ENCODE results near the gene DUSP10. TPM values are rescaled to one million over a fixed set of nuclear protein-coding genes. Genes with fewer than 3 reads are reported as not detected.

DUSP10 gene
- total and polyA plus RNA-seq, 2 of the 13 experiments (the other 11 are each of a cell fraction or from before 2014, with no cell fraction given), result 2.1 to 4.4 TPM

DNA sequence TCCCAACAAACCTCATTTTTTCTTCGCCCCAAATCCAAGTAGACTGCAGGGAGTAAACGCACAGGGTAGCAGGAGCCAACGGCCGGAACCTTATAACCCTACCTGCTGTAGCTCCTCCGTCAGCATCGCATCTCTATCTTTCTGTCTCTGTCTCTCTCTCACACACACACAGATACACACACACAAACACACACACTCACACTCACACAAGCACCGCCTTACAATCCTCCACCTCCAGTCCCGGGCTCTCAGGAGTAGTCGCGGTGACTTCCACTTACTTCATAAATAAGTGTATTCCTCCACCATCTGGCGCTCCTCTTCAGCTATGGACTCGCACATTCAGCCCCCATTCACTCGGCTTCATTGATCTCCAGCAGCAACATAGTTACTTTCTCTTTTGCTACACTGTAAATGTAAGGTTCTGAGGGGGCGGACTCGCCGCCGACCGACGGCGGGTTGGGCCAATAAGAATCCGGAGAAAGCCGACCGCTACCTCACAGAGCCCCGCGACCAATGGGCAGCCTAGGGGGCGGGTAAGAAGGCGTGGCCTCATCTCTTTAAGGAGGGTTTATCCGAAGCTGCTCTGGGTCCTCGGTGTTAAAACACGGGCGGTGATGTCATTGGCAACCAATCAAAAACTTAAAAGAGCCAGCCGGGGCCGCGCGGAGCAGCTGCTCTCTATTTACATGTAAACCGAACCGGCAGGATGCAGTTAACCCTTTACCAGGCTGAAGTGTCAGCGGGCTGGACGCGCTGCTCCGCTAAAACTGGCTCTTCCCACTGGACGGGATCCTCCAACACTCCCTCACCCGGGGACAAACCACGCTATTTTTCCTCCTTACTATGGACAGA is at the start of gene DUSP10 (continued):
- TF ChIP-seq HMGXB3 (CRISPR knock-in tag; IDR thresholded peaks at IDR 0.05; ENCODE audit: borderline replicate concordance) (no peak), ZNF232 (CRISPR knock-in tag; IDR thresholded peaks at IDR 0.05; ENCODE audit: borderline replicate concordance) (no peak), DPF2 (CRISPR knock-in tag; IDR thresholded peaks at IDR 0.05; ENCODE audit: borderline replicate concordance, low read depth) (no peak), E2F5 (CRISPR knock-in tag; conservative IDR thresholded peaks at IDR 0.05) (no peak), SP5 (CRISPR knock-in tag; IDR thresholded peaks at IDR 0.05; ENCODE audit: borderline replicate concordance, low read depth) (0 out of 2 replicates have a peak, but pooled peaks have one; percentile 5), HOXA5 (CRISPR knock-in tag; IDR thresholded peaks at IDR 0.05) (no peak; the same call in 1 of the 2 replicates), ZNF10 (CRISPR knock-in tag; IDR thresholded peaks at IDR 0.05; ENCODE audit: borderline replicate concordance, low read depth) (no peak), ZNF776 (CRISPR knock-in tag; IDR thresholded peaks at IDR 0.05) (no peak), ZSCAN22 (CRISPR knock-in tag; IDR thresholded peaks at IDR 0.05) (no peak), ZNF609 (CRISPR knock-in tag; IDR thresholded peaks at IDR 0.05; ENCODE audit: borderline replicate concordance) (no peak; the same call in 1 of the 2 replicates), FOXM1 (CRISPR knock-in tag; IDR thresholded peaks at IDR 0.05) (no peak), ZNF296 (CRISPR knock-in tag; conservative IDR thresholded peaks at IDR 0.05) (no peak)
- TF ChIP-seq, protein P1, sequence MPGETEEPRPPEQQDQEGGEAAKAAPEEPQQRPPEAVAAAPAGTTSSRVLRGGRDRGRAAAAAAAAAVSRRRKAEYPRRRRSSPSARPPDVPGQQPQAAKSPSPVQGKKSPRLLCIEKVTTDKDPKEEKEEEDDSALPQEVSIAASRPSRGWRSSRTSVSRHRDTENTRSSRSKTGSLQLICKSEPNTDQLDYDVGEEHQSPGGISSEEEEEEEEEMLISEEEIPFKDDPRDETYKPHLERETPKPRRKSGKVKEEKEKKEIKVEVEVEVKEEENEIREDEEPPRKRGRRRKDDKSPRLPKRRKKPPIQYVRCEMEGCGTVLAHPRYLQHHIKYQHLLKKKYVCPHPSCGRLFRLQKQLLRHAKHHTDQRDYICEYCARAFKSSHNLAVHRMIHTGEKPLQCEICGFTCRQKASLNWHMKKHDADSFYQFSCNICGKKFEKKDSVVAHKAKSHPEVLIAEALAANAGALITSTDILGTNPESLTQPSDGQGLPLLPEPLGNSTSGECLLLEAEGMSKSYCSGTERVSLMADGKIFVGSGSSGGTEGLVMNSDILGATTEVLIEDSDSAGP (CRISPR knock-in tag; IDR thresholded peaks at IDR 0.05; ENCODE audit: borderline replicate concordance), result 0 out of 2 replicates have a peak, but pooled peaks have one; percentile 53
- TF ChIP-seq, protein P2, sequence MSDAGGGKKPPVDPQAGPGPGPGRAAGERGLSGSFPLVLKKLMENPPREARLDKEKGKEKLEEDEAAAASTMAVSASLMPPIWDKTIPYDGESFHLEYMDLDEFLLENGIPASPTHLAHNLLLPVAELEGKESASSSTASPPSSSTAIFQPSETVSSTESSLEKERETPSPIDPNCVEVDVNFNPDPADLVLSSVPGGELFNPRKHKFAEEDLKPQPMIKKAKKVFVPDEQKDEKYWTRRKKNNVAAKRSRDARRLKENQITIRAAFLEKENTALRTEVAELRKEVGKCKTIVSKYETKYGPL (CRISPR knock-in tag; IDR thresholded peaks at IDR 0.05), result no peak
